T-cell (primary cell): ENCODE data around the gene ASPHD1. TPM values are rescaled to one million over a fixed set of nuclear protein-coding genes. Genes with fewer than 3 reads are reported as not detected.
"Not testable (repeated sequence)": the region's sequence is repeated elsewhere in the genome, so short reads cannot be mapped to it uniquely, and the experiment has no call there.

Source experiments
- ATAC-seq, 4 experiments: fragments of 200-7000 bp in 3 of 4; fragments of 150-1000 bp in 1 of 4; cut with Tn5 transposase; replicated peaks in 1 of 4; 1 replicate in 3 of 4; 2 replicates in 1 of 4; pipeline ENCODE4 v1.10.0; 2021; ENCODE audit warnings: moderate library complexity in 3 of 4, mild to moderate bottlenecking in 2 of 4, moderate number of reproducible peaks in 1 of 4
- CTCF ChIA-PET, 2 donors: fragments of 300-600 bp; sonication (Branson Sonifier 250); formaldehyde crosslinking; loops; one replicate each; lab custom pipeline; 2022; ENCODE audit warnings: antibody characterized with exemption in 2 of 2; lab: Charles Lee
- POLR2A ChIA-PET, 2 donors: fragments of 300-600 bp; sonication (Branson Sonifier 250); formaldehyde crosslinking; loops; one replicate each; lab custom pipeline; 2022; ENCODE audit warnings: antibody characterized with exemption in 2 of 2; lab: Charles Lee
- DNase-seq, 35 experiments: peaks; one replicate each; pipeline versions ENCODE4 v3.0.0 to v3.0.0-alpha.2; 2013 to 2023
- H3K27ac ChIP-seq: one replicate; pipeline ENCODE4 v1.5.1; 2013; ENCODE audit warnings: low read length
- H3K27me3 ChIP-seq, 2 experiments: replicated peaks in 1 of 2; 1 replicate in 1 of 2; 2 replicates in 1 of 2; pipeline versions ENCODE4 v1.6.1 to v1.7.0; 2013; ENCODE audit warnings: low read length in 1 of 2, mixed read lengths in 1 of 2; ENCODE audit not compliant: control insufficient read depth in 2 of 2, insufficient read depth in 2 of 2; ENCODE audit errors: extremely low read depth in 1 of 2
- H3K36me3 ChIP-seq, 2 donors: 1 replicate in 1 of 2; 2 replicates in 1 of 2; pipeline versions ENCODE4 v1.6.1 to v1.7.0; 2013; ENCODE audit warnings: low read length in 1 of 2; ENCODE audit not compliant: control insufficient read depth in 2 of 2, insufficient read depth in 1 of 2; ENCODE audit errors: extremely low read depth in 1 of 2
- H3K4me1 ChIP-seq, 2 experiments: 1 replicate in 1 of 2; 2 replicates in 1 of 2; pipeline versions ENCODE4 v1.6.1 to v1.7.0; 2013; ENCODE audit warnings: low read length in 2 of 2, mixed read lengths in 1 of 2; ENCODE audit not compliant: insufficient read depth in 2 of 2, control insufficient read depth in 1 of 2; ENCODE audit errors: extremely low read depth in 1 of 2
- H3K4me3 ChIP-seq, 2 donors: 1 replicate in 1 of 2; 2 replicates in 1 of 2; pipeline versions ENCODE4 v1.5.1 to v1.7.0; 2013; ENCODE audit warnings: mild to moderate bottlenecking in 2 of 2, low read length in 1 of 2, moderate library complexity in 1 of 2; ENCODE audit not compliant: control insufficient read depth in 1 of 2; ENCODE audit errors: extremely low read depth in 1 of 2
- H3K9me3 ChIP-seq: 2 replicates; pipeline ENCODE4 v1.7.0; 2013
- H3K27ac Mint-ChIP-seq, 2 donors: one replicate each; pipeline ENCODE4 v1.8.0; 2020 to 2021; ENCODE audit warnings: mild to moderate bottlenecking in 2 of 2, mixed read lengths in 2 of 2
- H3K27me3 Mint-ChIP-seq, 2 donors: one replicate each; pipeline ENCODE4 v1.8.0; 2021 to 2022; ENCODE audit warnings: mixed read lengths in 2 of 2
- H3K36me3 Mint-ChIP-seq: one replicate; pipeline ENCODE4 v1.8.0; 2021; ENCODE audit warnings: mixed read lengths
- H3K4me1 Mint-ChIP-seq, 3 donors: one replicate each; pipeline ENCODE4 v1.8.0; 2020 to 2022; ENCODE audit warnings: mixed read lengths in 3 of 3, mild to moderate bottlenecking in 1 of 3
- H3K4me3 Mint-ChIP-seq, 3 donors: one replicate each; pipeline ENCODE4 v1.8.0; 2020 to 2022; ENCODE audit warnings: mild to moderate bottlenecking in 3 of 3, mixed read lengths in 3 of 3, moderate library complexity in 3 of 3
- H3K9me3 Mint-ChIP-seq, 3 donors: one replicate each; pipeline ENCODE4 v1.8.0; 2020 to 2022; ENCODE audit warnings: mixed read lengths in 3 of 3
- WGBS: methylation state at CpG from one replicate; pipeline ENCODE4 v1.1.5; 2013; ENCODE audit warnings: missing lambda C conversion rate; ENCODE audit not compliant: insufficient coverage; 5-methylcytosine and 5-hydroxymethylcytosine counted together
- total RNA-seq, 35 experiments: library from RNA in 6 of 35; stranded (reverse) in 6 of 35; fragments of 120-200 nt in 1 of 35; gene quantifications; one replicate each; pipeline versions ENCODE4 v1.2.1 to v1.2.4 and lab custom pipeline; 2013 to 2026

ASPHD1 gene
- total RNA-seq, 5 donors from 2014 or later (not counting 1 experiment from before 2014, with no cell fraction given) = not detected

DNA sequence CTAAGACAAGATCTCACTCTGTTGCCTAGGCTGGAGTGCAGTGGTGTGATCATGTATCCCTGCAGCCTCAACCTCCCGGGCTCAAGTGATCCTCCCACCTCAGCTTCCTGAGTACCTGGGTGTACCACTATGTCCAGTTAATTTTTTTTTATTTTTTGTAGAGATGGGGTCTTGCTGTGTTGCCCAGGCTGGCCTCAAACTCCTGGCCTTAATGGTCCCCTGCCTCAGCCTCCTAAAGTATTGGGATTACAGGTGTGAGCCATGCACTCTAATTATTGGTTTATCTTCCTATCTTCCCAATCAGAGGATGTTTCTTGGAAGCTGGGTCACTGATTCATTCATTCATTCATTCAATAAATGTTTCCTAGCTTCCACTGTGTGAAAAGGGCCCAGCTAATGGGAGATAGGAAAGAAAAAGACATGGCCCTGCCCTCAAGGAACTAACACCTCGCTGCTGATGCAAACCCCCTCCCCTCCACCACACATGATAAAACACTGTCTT lies 8.5 kb downstream of the ASPHD1 start:
- no CpG with 5 or more reads among the region's 2 CpGs for WGBS
- H3K36me3 ChIP-seq = peaks cover 0 to 8% of the 10 kb centered on the region in 2 donors
- H3K27ac Mint-ChIP-seq = no peak overlapping the region

DNA sequence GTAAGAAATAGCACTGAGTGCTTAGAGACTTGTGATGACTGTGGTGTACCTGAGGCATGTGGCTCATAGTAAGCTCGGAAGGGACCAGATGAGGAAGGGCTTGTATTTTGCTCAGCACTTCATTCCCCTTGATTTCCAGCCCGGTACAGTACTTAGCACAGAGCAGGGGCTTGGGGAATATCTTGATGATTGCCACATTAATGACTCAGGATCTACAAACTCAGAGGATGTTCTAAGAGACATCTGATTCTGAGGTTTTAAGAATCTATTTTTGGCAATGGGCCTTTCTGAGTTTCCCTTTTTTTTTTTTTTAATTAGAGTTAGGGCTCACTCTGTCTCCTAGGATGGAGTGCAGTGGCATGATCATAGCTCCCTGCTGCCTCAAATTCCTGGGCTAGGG lies 9.1 kb downstream of the ASPHD1 start:
- Histone ChIP-seq H3K36me3 (peaks cover 0 to 10% of the 10 kb centered on the region in 2 donors), H3K27ac (no peak overlapping the region), H3K27me3 (no peaks in the 10 kb centered on the region), H3K4me1 (no peaks in the 10 kb centered on the region), H3K9me3 (no peaks in the 10 kb centered on the region), H3K4me3 (no peak overlapping the region)
- Mint-ChIP-seq H3K27ac (no peak overlapping the region), H3K4me3 (no peak overlapping the region), H3K9me3 (no peaks in the 10 kb centered on the region), H3K27me3 (no peaks in the 10 kb centered on the region), H3K36me3 (peaks cover 24% of the 10 kb centered on the region), H3K4me1 (peaks cover 0 to 3% (median 0%) of the 10 kb centered on the region in 3 donors)
- no peak for ATAC-seq
- DNase-seq = no peak
- CTCF ChIA-PET = interaction anchor here in 1 of 2 donors (0.6 kb wide), 1 partner anchor 146 kb away, joined by 3 read pairs; no protein-coding TSS in a partner anchor
- WGBS = 67% methylated on average over 1 of the region's 2 CpGs
- POLR2A ChIA-PET = no interaction called here

More for the DNA sequence above, 8.5 kb downstream of the ASPHD1 start:
- Histone ChIP-seq H3K4me1 (no peaks in the 10 kb centered on the region), H3K27me3 (no peaks in the 10 kb centered on the region), H3K9me3 (no peaks in the 10 kb centered on the region), H3K4me3 (no peak overlapping the region), H3K27ac (no peak overlapping the region)
- ATAC-seq (no peak), DNase-seq (no peak)
- peaks cover 19% of the 10 kb centered on the region for H3K36me3 Mint-ChIP-seq
- H3K27me3 Mint-ChIP-seq = no peaks in the 10 kb centered on the region
- no peaks in the 10 kb centered on the region for H3K9me3 Mint-ChIP-seq
- peaks cover 0 to 3% (median 0%) of the 10 kb centered on the region in 3 donors for H3K4me1 Mint-ChIP-seq
- ChIA-PET CTCF (no interaction called here), POLR2A (no interaction called here)
- H3K4me3 Mint-ChIP-seq = no peak overlapping the region

DNA sequence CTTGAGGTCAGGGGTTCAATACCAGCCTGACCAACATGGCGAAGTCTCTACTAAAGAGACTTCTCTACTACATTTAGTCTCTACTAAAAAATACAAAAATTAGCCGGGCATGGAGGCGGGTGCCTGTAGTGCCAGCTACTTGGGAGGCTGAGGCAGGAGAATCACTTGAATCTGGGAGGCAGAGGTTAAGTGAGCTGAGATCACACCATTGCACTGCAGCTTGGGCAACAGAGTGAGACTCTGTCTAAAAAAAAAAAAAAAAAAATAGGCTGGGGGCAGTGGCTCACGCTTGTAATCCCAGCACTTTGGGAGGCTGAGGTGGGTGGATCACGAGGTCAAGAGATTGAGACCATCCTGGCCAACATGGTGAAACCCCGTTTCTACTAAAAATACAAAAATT lies 9.6 kb downstream of the ASPHD1 start:
- H3K4me1 ChIP-seq, H3K9me3 Mint-ChIP-seq, H3K27ac ChIP-seq, ATAC-seq, H3K27me3 ChIP-seq, H3K9me3 ChIP-seq, H3K27ac Mint-ChIP-seq, DNase-seq, H3K27me3 Mint-ChIP-seq, POLR2A ChIA-PET, H3K4me3 ChIP-seq, H3K4me1 Mint-ChIP-seq, H3K4me3 Mint-ChIP-seq: not testable (repeated sequence)
- no CpG with 5 or more reads among the region's 6 CpGs for WGBS
- H3K36me3 Mint-ChIP-seq = peaks cover 24% of the 10 kb centered on the region
- CTCF ChIA-PET = interaction anchor here in 1 of 2 donors (0.6 kb wide), 1 partner anchor 146 kb away, joined by 3 read pairs; no protein-coding TSS in a partner anchor
- peaks cover 3 to 14% of the 10 kb centered on the region in 2 donors for H3K36me3 ChIP-seq

DNA sequence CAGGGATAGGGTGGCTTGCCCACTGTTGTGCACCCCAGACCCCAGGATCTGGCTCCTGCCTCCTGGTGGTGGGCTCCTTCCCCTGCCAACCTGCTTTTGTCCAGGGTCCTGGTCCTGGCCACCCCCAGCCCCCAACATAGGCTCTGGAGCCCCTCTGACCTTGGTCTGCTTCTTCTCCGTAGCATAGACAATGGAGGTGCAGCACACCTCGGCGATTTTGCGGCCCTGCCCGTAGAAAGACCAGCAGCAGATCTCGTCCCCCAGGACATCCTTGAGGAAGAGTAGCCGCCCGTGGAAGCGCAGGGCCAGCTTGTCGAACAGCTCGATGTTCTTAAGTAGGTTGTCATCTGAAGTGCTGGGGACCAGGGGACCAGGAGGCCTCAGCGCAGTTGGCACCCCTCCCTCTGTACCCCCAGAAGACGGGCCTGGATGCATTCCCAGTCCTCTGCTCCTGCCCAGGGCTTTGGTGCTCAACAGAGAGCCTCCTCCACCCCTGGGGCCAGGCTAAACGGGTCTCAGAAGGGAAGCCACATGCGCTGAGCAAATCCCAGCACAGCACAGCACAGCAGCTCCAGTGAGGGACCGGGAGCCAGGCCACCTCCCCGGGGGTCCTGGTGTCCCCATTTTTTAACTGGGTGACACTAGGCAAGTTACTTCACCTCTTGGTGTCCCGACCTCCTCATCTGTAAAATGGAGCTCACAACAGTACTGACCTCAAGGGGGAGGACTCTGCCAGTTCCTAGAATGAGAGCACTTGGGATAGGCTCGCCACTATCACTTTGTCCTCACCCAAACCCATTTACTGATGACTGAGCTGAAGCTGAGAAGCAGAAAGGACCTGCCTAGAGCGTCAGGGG lies 10.8 kb downstream of the ASPHD1 start:
- DNase-seq = no peak
- Mint-ChIP-seq H3K27me3 (no peaks in the 10 kb centered on the region), H3K9me3 (no peaks in the 10 kb centered on the region), H3K36me3 (peaks cover 31% of the 10 kb centered on the region), H3K27ac (no peak overlapping the region), H3K4me3 (no peak overlapping the region), H3K4me1 (peaks cover 0 to 3% (median 0%) of the 10 kb centered on the region in 3 donors)
- Histone ChIP-seq H3K36me3 (peaks cover 3 to 14% of the 10 kb centered on the region in 2 donors), H3K27ac (no peak overlapping the region), H3K4me1 (no peaks in the 10 kb centered on the region), H3K27me3 (no peaks in the 10 kb centered on the region), H3K4me3 (no peak overlapping the region), H3K9me3 (no peaks in the 10 kb centered on the region)
- ATAC-seq = no peak
- POLR2A ChIA-PET = interaction anchor here (0.6 kb wide), 2 partner anchors 11 to 1419 kb away, joined by 5 read pairs; partner anchors contain the start of gene CLN3 (in 1 of the 2)
- CTCF ChIA-PET = interaction anchor here in 1 of 2 donors (0.9 kb wide), 1 partner anchor 145 kb away, joined by 3 read pairs; no protein-coding TSS in a partner anchor
- 95% methylated on average over 13 of the region's 20 CpGs for WGBS

DNA sequence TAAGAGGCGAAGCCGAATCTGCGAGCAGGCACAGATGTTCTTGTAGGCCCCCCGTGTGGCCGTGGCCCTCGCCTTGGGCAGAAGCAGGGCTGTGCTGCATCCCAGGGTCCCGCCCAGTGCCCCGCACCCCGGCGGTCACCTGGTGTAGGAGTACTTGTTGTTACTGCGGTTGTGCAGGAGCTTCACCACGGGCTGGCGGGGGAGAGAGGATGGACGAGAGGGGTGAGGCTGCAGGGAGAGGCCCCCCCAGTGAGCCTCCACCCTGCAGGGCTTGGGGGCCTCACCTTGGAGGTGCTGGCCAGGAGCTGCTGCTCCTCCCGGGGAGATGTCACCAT lies 11.4 kb downstream of the ASPHD1 start:
- DNase-seq (no peak), ATAC-seq (no peak)
- CTCF ChIA-PET = interaction anchor here in 1 of 2 donors (0.9 kb wide), 1 partner anchor 144 kb away, joined by 3 read pairs; no protein-coding TSS in a partner anchor
- Mint-ChIP-seq H3K27me3 (no peaks in the 10 kb centered on the region), H3K27ac (no peak overlapping the region), H3K36me3 (peaks cover 32% of the 10 kb centered on the region), H3K9me3 (no peaks in the 10 kb centered on the region), H3K4me1 (peaks cover 0 to 3% (median 0%) of the 10 kb centered on the region in 3 donors), H3K4me3 (no peak overlapping the region)
- H3K27ac ChIP-seq = no peak overlapping the region
- H3K27me3 ChIP-seq = no peaks in the 10 kb centered on the region
- H3K36me3 ChIP-seq = peaks cover 3 to 14% of the 10 kb centered on the region in 2 donors
- no peak overlapping the region for H3K4me3 ChIP-seq
- 97% methylated on average over 6 of the region's 15 CpGs for WGBS
- no peaks in the 10 kb centered on the region for H3K4me1 ChIP-seq
- H3K9me3 ChIP-seq = no peaks in the 10 kb centered on the region
- POLR2A ChIA-PET = interaction anchor here in 1 of 2 donors (0.6 kb wide), 1 partner anchor 11 kb away, joined by 5 read pairs; no protein-coding TSS in a partner anchor

DNA sequence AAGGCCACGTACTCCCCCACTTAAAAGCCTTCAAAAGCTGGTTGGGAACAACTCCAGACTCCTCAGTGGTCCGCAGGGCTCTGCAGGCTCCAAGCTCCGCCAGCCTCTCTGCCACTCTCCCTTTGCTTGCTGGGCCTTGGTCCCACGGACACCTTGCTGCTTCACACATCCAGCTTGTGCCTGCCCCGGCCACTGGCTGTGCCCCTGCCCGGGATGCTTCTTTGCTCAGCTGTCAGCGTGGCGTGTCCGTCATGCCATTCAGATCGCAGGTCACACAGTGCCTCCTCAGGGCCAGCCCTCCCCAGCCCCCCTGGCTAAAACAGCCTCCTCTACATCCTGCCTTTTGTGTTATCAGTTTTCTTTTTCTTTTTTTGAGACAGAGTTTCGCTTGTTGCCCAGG lies 11.8 kb downstream of the ASPHD1 start:
- H3K9me3 Mint-ChIP-seq = no peaks in the 10 kb centered on the region
- H3K4me1 Mint-ChIP-seq = peaks cover 0 to 3% (median 0%) of the 10 kb centered on the region in 3 donors
- H3K4me3 ChIP-seq = no peak overlapping the region
- H3K4me1 ChIP-seq = no peaks in the 10 kb centered on the region
- 95% methylated on average over 11 of the region's 11 CpGs for WGBS
- H3K36me3 Mint-ChIP-seq = peaks cover 32% of the 10 kb centered on the region
- no peak for ATAC-seq
- H3K27ac Mint-ChIP-seq = peak overlapping the region in 1 of 2 donors; percentile 44
- no peaks in the 10 kb centered on the region for H3K27me3 Mint-ChIP-seq
- no peaks in the 10 kb centered on the region for H3K9me3 ChIP-seq
- no peak overlapping the region for H3K4me3 Mint-ChIP-seq
- DNase-seq = no peak
- POLR2A ChIA-PET = interaction anchor here in 1 of 2 donors (0.6 kb wide), 1 partner anchor 10 kb away, joined by 5 read pairs; no protein-coding TSS in a partner anchor
- no peak overlapping the region for H3K27ac ChIP-seq
- peaks cover 3 to 14% of the 10 kb centered on the region in 2 donors for H3K36me3 ChIP-seq
- CTCF ChIA-PET = no interaction called here
- H3K27me3 ChIP-seq = no peaks in the 10 kb centered on the region
